Measurements from ENCODE around the gene ZNF850.

The ZNF850 gene

GRCh38 chr19:36687214-36688056, 85.2 kb downstream of the ZNF850 start, which contains the start of gene ZNF567 (continued):
- TF ChIP-seq ZNF18 (tag by site-specific recombination; IDR thresholded peaks at IDR 0.05) (peak; percentile 72; the same call in 1 of the 2 replicates), ZIC2 (tag by site-specific recombination; IDR thresholded peaks at IDR 0.05) (peak; percentile 49; the same call in 1 of the 2 replicates), ZNF76 (tag by site-specific recombination; IDR thresholded peaks at IDR 0.05; ENCODE audit: borderline replicate concordance, low read depth) (peak; percentile 99), PRDM10 (tag by site-specific recombination; IDR thresholded peaks at IDR 0.05) (peak; percentile 78), ZNF548 (tag by site-specific recombination; IDR thresholded peaks at IDR 0.05) (no peak; the same call in 1 of the 2 replicates), ZNF660 (tag by site-specific recombination; IDR thresholded peaks at IDR 0.05) (peak; percentile 84), MZF1 (tag by site-specific recombination; IDR thresholded peaks at IDR 0.05; ENCODE audit: borderline replicate concordance) (peak; percentile 37; the same call in 1 of the 2 replicates), ZNF777 (tag by site-specific recombination; IDR thresholded peaks at IDR 0.05; ENCODE audit: borderline replicate concordance) (peak; percentile 96; the same call in 1 of the 2 replicates), ZBTB1 (tag by site-specific recombination; IDR thresholded peaks at IDR 0.05) (peak; percentile 74; the same call in 1 of the 2 replicates), ZNF677 (tag by site-specific recombination; IDR thresholded peaks at IDR 0.05) (no peak), ZNF510 (tag by site-specific recombination; IDR thresholded peaks at IDR 0.05; ENCODE audit: insufficient replicate concordance) (no peak), ZNF426 (tag by site-specific recombination; IDR thresholded peaks at IDR 0.05) (no peak), KLF9 (tag by site-specific recombination; IDR thresholded peaks at IDR 0.05; ENCODE audit: low read depth) (peak; percentile 17; the same call in 1 of the 2 replicates), HOXD13 (CRISPR knock-in tag; IDR thresholded peaks at IDR 0.05; ENCODE audit: borderline replicate concordance) (no peak), ZNF629 (tag by site-specific recombination; IDR thresholded peaks at IDR 0.05) (peak; percentile 70), ZBTB6 (tag by site-specific recombination; IDR thresholded peaks at IDR 0.05) (peak; percentile 14; the same call in 1 of the 2 replicates), ZFP69B (tag by site-specific recombination; IDR thresholded peaks at IDR 0.05) (peak; percentile 100), ZNF175 (tag by site-specific recombination; IDR thresholded peaks at IDR 0.05) (no peak), ZBTB44 (tag by site-specific recombination; IDR thresholded peaks at IDR 0.05) (no peak), SP7 (tag by site-specific recombination; IDR thresholded peaks at IDR 0.05) (peak; percentile 84), SP3 (tag by site-specific recombination; IDR thresholded peaks at IDR 0.05) (peak; percentile 98), ZNF623 (tag by site-specific recombination; IDR thresholded peaks at IDR 0.05) (0 out of 2 replicates have a peak, but pooled peaks have one; percentile 16)
- TF ChIP-seq, protein P1, sequence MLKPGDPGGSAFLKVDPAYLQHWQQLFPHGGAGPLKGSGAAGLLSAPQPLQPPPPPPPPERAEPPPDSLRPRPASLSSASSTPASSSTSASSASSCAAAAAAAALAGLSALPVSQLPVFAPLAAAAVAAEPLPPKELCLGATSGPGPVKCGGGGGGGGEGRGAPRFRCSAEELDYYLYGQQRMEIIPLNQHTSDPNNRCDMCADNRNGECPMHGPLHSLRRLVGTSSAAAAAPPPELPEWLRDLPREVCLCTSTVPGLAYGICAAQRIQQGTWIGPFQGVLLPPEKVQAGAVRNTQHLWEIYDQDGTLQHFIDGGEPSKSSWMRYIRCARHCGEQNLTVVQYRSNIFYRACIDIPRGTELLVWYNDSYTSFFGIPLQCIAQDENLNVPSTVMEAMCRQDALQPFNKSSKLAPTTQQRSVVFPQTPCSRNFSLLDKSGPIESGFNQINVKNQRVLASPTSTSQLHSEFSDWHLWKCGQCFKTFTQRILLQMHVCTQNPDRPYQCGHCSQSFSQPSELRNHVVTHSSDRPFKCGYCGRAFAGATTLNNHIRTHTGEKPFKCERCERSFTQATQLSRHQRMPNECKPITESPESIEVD (tag by site-specific recombination; IDR thresholded peaks at IDR 0.05) = no peak; the same call in 1 of the 2 replicates
- TF ChIP-seq, protein P2, sequence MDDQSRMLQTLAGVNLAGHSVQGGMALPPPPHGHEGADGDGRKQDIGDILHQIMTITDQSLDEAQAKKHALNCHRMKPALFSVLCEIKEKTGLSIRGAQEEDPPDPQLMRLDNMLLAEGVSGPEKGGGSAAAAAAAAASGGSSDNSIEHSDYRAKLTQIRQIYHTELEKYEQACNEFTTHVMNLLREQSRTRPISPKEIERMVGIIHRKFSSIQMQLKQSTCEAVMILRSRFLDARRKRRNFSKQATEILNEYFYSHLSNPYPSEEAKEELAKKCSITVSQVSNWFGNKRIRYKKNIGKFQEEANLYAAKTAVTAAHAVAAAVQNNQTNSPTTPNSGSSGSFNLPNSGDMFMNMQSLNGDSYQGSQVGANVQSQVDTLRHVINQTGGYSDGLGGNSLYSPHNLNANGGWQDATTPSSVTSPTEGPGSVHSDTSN (CRISPR knock-in tag; IDR thresholded peaks at IDR 0.05) = peak; percentile 45; the same call in 1 of the 2 replicates
- TF ChIP-seq, protein P3, sequence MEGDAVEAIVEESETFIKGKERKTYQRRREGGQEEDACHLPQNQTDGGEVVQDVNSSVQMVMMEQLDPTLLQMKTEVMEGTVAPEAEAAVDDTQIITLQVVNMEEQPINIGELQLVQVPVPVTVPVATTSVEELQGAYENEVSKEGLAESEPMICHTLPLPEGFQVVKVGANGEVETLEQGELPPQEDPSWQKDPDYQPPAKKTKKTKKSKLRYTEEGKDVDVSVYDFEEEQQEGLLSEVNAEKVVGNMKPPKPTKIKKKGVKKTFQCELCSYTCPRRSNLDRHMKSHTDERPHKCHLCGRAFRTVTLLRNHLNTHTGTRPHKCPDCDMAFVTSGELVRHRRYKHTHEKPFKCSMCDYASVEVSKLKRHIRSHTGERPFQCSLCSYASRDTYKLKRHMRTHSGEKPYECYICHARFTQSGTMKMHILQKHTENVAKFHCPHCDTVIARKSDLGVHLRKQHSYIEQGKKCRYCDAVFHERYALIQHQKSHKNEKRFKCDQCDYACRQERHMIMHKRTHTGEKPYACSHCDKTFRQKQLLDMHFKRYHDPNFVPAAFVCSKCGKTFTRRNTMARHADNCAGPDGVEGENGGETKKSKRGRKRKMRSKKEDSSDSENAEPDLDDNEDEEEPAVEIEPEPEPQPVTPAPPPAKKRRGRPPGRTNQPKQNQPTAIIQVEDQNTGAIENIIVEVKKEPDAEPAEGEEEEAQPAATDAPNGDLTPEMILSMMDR (tag by site-specific recombination; IDR thresholded peaks at IDR 0.05) = peak; percentile 68

Measured in HEK293 (cell line).